Left ventricle myocardium inferior (tissue), 1 donor: ENCODE measurements around the gene IFT20. TPM values are rescaled to one million over a fixed set of nuclear protein-coding genes. Genes with fewer than 3 reads are reported as not detected.
"Not testable (repeated sequence)": the region's sequence is repeated elsewhere in the genome, so short reads cannot be mapped to it uniquely, and the experiment has no call there.

Source experiments
- DNase-seq: peaks from one replicate; pipeline ENCODE4 v3.0.0-alpha.2; 2020
- H3K27ac ChIP-seq: fragments of 200-600 bp; replicated peaks from 2 replicates; pipeline ENCODE4 v1.8.0; 2021
- H3K27me3 ChIP-seq: fragments of 200-600 bp; 2 replicates; pipeline ENCODE4 v1.8.0; 2021; ENCODE audit warnings: low read depth
- H3K36me3 ChIP-seq: fragments of 200-600 bp; 2 replicates; pipeline ENCODE4 v1.8.0; 2021
- H3K4me1 ChIP-seq: fragments of 200-600 bp; 2 replicates; pipeline ENCODE4 v1.8.0; 2021
- H3K4me3 ChIP-seq: fragments of 200-600 bp; 2 replicates; pipeline ENCODE4 v1.8.0; 2021; ENCODE audit warnings: mild to moderate bottlenecking, moderate library complexity
- H3K9me3 ChIP-seq: fragments of 200-600 bp; replicated peaks from 2 replicates; pipeline ENCODE4 v1.8.0; 2021
- CTCF ChIP-seq: fragments of 200-600 bp; IDR thresholded peaks from 2 replicates; pipeline ENCODE4 v1.8.0; 2021; ENCODE audit warnings: antibody characterized with exemption, mild to moderate bottlenecking, borderline replicate concordance
- intact Hi-C: fragments of 100-400 bp; cut with micrococcal nuclease; formaldehyde crosslinking; loops from one replicate; pipeline ENCODE4 v1.11.0; 2022
- total RNA-seq: library from RNA; stranded (reverse); fragmentation: NEBNext Ultra II Directional; extraction: Animal tissue kit (Norgen Biotek cat#: 25700); gene quantifications from one replicate; pipeline ENCODE4 v1.2.1, GENCODE V29; 2021
- donor health status: DM: no; HTN: yes; CAD: no; lungs with severe emphysema.

IFT20 gene
- total RNA-seq, 1 donor from 2014 or later, result 14.3 TPM

DNA sequence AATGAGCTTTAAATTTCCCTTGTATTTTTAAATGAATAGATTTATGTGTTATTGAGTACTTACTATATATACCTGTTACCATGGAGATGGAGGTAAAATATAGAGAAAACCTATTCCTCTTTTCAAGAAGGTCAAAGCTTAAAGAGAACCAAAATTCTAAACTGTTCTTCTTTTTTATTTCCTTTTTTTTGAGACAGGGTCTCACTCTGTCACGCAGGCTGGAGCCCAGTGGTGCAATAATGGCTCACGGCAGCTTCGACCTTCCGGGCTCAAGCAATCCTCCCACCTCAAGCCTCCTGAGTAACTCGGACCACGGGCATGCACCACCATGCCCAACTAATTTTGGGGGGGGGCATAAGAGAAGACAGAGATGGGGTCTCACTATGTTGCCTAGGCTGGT is 41.3 kb downstream of the IFT20 start:
- DNase-seq, result no peak
- no peak overlapping the region for H3K27ac ChIP-seq
- TF ChIP-seq CTCF, result no peak

GRCh38 chr17:28292878-28293277 is 42.4 kb downstream of the IFT20 start:
- H3K4me3 ChIP-seq, H3K27me3 ChIP-seq, H3K9me3 ChIP-seq, intact Hi-C loops, H3K27ac ChIP-seq, H3K4me1 ChIP-seq, DNase-seq, H3K36me3 ChIP-seq: not testable (repeated sequence)

More for the DNA sequence above, 41.3 kb downstream of the IFT20 start:
- H3K36me3 ChIP-seq, result no peaks in the 10 kb centered on the region
- peaks cover 5% of the 10 kb centered on the region for H3K27me3 ChIP-seq
- intact Hi-C loops, result no loop called here
- no peaks in the 10 kb centered on the region for H3K9me3 ChIP-seq
- H3K4me1 ChIP-seq, result no peaks in the 10 kb centered on the region
- H3K4me3 ChIP-seq, result no peak overlapping the region

GRCh38 chr17:28291780-28292330 is 43.4 kb downstream of the IFT20 start:
- Histone ChIP-seq H3K4me3 (no peak overlapping the region), H3K27ac (no peak overlapping the region), H3K4me1 (no peaks in the 10 kb centered on the region), H3K27me3 (peaks cover 3% of the 10 kb centered on the region), H3K9me3 (no peaks in the 10 kb centered on the region), H3K36me3 (no peaks in the 10 kb centered on the region)
- no peak for TF ChIP-seq CTCF
- intact Hi-C loops, result no loop called here
- DNase-seq, result no peak

DNA sequence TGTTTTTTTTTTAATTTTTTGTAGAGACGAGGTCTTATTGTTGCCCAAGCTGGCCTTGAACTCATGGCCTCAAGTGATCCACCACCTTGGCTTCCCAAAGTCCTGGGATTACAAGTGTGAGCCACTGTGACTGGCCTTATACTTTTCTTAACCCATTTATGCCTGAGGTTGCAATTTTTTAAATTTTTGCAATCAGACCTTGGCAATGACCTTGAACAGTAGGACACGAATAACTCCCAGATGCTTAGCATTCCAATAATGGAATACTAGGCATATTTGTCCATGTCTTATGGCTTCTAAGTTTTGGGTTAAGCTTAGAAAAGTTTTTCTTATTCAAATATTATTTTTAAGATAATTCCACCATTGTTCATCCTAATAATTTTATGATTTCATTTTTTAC is 44.6 kb downstream of the IFT20 start:
- Histone ChIP-seq H3K4me1 (no peaks in the 10 kb centered on the region), H3K27me3 (no peaks in the 10 kb centered on the region), H3K9me3 (no peaks in the 10 kb centered on the region), H3K4me3 (no peak overlapping the region), H3K27ac (no peak overlapping the region), H3K36me3 (no peaks in the 10 kb centered on the region)
- TF ChIP-seq CTCF, result no peak
- no peak for DNase-seq
- intact Hi-C loops, result no loop called here

- no peak for TF ChIP-seq CTCF
- intact Hi-C loops, result no loop called here
- H3K27me3 ChIP-seq, result no peaks in the 10 kb centered on the region
- no peaks in the 10 kb centered on the region for H3K9me3 ChIP-seq
- no peak overlapping the region for H3K27ac ChIP-seq
- H3K4me1 ChIP-seq, result no peaks in the 10 kb centered on the region
- no peak for DNase-seq
- H3K36me3 ChIP-seq, result no peaks in the 10 kb centered on the region
- H3K4me3 ChIP-seq, result no peak overlapping the region
Observed at GRCh38 chr17:28285965-28286364, 49.3 kb downstream of the IFT20 start.

GRCh38 chr17:28282596-28282995 is 52.7 kb downstream of the IFT20 start:
- no peak overlapping the region for H3K27ac ChIP-seq
- intact Hi-C loops, result no loop called here
- H3K9me3 ChIP-seq, result no peaks in the 10 kb centered on the region
- no peak overlapping the region for H3K4me3 ChIP-seq
- no peak for TF ChIP-seq CTCF
- H3K4me1 ChIP-seq, result no peaks in the 10 kb centered on the region
- H3K36me3 ChIP-seq, result no peaks in the 10 kb centered on the region
- no peaks in the 10 kb centered on the region for H3K27me3 ChIP-seq
- no peak for DNase-seq
